Activated CD4-positive, alpha-beta T cell treated with anti-CD3 and anti-CD28 coated beads, Interleukin-2, amount 10 ng/mL, durations not matched to agents 24 days and 14 days (primary cell): ENCODE data around the gene SURF6. TPM values are rescaled to one million over a fixed set of nuclear protein-coding genes. Genes with fewer than 3 reads are reported as not detected.

Experiments used
- DNase-seq: peaks from one replicate; pipeline ENCODE4 v3.0.0; 2022
- H3K27ac Mint-ChIP-seq: one replicate; pipeline ENCODE4 v1.8.0; 2022; ENCODE audit warnings: mild to moderate bottlenecking, mixed read lengths
- H3K27me3 Mint-ChIP-seq: one replicate; pipeline ENCODE4 v1.8.0; 2022; ENCODE audit warnings: mixed read lengths
- H3K36me3 Mint-ChIP-seq: one replicate; pipeline ENCODE4 v1.8.0; 2022; ENCODE audit warnings: low read depth, mild to moderate bottlenecking, mixed read lengths
- H3K4me1 Mint-ChIP-seq: one replicate; pipeline ENCODE4 v1.8.0; 2021; ENCODE audit warnings: mixed read lengths
- H3K4me3 Mint-ChIP-seq: one replicate; pipeline ENCODE4 v1.8.0; 2022; ENCODE audit warnings: mild to moderate bottlenecking, moderate library complexity, mixed read lengths
- H3K9me3 Mint-ChIP-seq: one replicate; pipeline ENCODE4 v1.8.0; 2021; ENCODE audit warnings: mixed read lengths
- intact Hi-C: fragments of 100-400 bp; cut with micrococcal nuclease; formaldehyde crosslinking; loops from one replicate; pipeline ENCODE4 v1.15.1; 2023
- total RNA-seq: library from RNA; stranded (reverse); gene quantifications from 2 replicates; pipeline ENCODE4 v1.2.3, GENCODE V29; 2022

SURF6 gene
- total RNA-seq, 1 donor from 2014 or later = 27.4 TPM

DNA sequence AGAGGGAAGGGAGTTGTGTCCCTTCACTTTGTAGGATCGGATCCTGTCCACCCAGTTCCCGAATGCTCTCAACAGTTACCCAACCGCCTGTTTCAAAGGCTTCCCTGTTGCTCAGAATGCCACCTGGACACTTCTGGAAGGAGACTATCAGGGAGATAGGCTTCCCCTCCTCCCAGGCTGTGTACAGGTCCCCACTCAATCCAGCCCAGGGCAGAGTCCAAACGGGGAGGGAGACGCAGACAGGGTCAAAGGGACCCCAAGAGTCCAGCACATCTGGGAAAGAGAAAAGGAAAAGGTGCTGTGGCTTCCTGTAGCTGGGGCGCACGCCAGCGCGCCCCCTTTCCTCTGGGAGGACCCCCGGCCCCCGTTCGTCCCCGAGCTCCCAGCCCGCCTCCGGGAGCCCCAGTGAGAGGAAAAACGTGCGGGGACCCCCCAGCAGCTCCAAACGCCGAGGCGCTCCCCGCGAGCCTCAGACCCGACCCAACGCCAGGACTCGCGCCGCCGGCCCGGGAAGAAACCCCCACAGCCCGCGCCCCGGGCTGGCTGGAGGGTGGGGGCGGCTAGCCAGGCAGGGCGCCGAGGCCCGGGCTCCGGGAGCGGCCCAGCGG lies 39.2 kb upstream of the SURF6 start:
- peak; percentile 76 for DNase-seq
- intact Hi-C loops = no loop called here
- Mint-ChIP-seq H3K36me3 (peaks cover 43% of the 10 kb centered on the region), H3K9me3 (no peaks in the 10 kb centered on the region), H3K4me1 (peaks cover 49% of the 10 kb centered on the region), H3K4me3 (peak overlapping the region; percentile 99), H3K27me3 (peaks cover 7% of the 10 kb centered on the region), H3K27ac (peak overlapping the region; percentile 97)

DNA sequence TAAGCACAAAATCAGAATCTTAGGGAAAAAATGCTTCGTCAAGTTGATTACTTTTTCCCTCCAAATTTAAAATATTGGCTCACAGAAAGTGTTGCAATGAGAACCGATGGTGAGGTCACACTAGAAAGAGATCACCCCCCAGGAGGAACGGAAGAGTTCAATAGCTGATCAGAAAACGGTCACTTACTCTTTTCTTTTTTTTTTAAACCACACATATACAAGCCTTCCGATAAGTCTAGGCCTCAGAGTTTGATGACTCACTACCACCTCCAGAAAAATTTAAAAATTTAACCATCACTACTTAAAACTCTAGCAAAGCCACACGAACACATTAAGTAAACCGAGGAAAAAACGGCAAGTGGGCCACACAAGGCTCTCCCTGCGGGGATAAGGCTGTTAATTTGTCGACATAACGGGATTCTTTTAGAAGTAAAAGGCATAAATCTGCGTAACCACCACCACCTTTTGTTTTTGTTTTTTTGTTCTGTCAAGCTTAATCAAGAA lies 38.7 kb upstream of the SURF6 start:
- no peaks in the 10 kb centered on the region for H3K9me3 Mint-ChIP-seq
- peak; percentile 74 for DNase-seq
- peak overlapping the region; percentile 97 for H3K27ac Mint-ChIP-seq
- H3K27me3 Mint-ChIP-seq = peaks cover 7% of the 10 kb centered on the region
- H3K36me3 Mint-ChIP-seq = peaks cover 49% of the 10 kb centered on the region
- intact Hi-C loops = loop anchor here (5.0 kb wide), 2 partner anchors 187 to 227 kb away; no protein-coding TSS in a partner anchor
- H3K4me1 Mint-ChIP-seq = peaks cover 54% of the 10 kb centered on the region
- peak overlapping the region; percentile 99 for H3K4me3 Mint-ChIP-seq

DNA sequence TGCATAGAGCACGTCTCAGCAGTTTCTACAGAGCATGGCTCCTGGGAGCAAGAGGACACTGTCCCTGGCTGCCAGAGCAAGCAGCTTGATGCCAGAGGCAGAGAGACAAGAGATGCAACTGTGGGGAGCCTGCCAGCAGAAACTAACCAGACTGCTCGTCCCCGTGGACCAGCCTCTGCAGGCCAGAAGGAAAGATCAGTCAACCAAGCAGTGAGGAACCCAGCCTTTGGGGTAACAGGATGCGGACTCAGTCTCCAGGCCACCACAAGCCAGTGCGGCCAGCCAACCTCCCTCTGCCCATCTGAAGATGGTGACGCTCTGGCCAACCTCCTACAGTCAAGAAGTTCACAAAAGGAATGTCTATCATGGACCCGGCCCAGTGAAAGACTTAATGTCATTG lies 36.2 kb upstream of the SURF6 start:
- Mint-ChIP-seq H3K9me3 (no peaks in the 10 kb centered on the region), H3K27ac (peak overlapping the region; percentile 94), H3K27me3 (peaks cover 2% of the 10 kb centered on the region), H3K4me1 (peaks cover 62% of the 10 kb centered on the region), H3K4me3 (peak overlapping the region; percentile 84), H3K36me3 (peaks cover 64% of the 10 kb centered on the region)
- intact Hi-C loops = loop anchor here (5.0 kb wide), 2 partner anchors 185 to 225 kb away; no protein-coding TSS in a partner anchor
- peak; percentile 62 for DNase-seq

DNA sequence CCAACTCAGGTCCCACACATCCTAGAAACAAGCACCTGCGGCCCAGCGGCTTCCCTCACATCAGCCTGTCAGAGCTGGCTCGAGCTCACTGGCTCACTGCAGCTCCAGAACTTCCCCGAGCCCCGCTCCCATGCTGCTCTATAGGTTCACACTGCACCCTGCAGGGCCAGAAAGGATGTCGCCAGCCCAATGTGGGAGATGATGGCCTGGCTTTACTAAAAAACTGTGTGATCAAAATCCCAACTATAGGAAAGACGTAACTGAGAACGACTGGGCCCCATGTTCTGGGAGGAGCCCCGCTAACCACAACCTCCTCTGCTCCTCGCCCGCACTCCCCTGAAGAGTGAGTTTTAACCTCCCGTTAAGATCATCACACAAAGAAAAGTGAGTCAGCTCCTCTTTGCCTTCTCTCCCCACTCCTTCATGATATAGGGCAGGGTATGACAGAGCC lies 35.3 kb upstream of the SURF6 start:
- H3K9me3 Mint-ChIP-seq = no peaks in the 10 kb centered on the region
- intact Hi-C loops = loop anchor here (1.0 to 5.0 kb wide), 6 partner anchors 15 to 224 kb away; partner anchors contain the start of genes MED22, RPL7A, SURF1 and SURF2
- peaks cover 62% of the 10 kb centered on the region for H3K4me1 Mint-ChIP-seq
- H3K27me3 Mint-ChIP-seq = peaks cover 2% of the 10 kb centered on the region
- peaks cover 70% of the 10 kb centered on the region for H3K36me3 Mint-ChIP-seq
- DNase-seq = peak; percentile 87
- H3K4me3 Mint-ChIP-seq = peak overlapping the region; percentile 84
- H3K27ac Mint-ChIP-seq = peak overlapping the region; percentile 94

DNA sequence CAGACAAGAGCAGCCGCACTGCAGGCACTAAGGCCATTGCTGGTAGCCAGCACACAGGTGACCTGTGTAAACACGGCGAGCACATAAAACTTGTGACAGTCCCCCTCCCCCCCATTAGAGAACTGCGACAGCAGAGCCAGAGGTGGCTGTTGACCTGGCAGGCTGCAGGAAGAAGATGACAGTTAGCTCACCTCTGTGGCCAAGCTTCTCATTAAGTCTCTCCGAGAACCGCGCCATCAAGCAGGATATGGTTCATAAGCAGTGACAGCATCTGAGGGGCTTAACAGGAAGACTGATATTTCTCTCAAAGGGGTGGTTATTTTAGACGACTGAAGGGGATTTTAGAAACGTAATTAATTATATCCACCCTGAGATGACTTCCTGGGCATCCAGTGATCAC lies 34.7 kb upstream of the SURF6 start:
- H3K27ac Mint-ChIP-seq = peak overlapping the region; percentile 94
- H3K9me3 Mint-ChIP-seq = no peaks in the 10 kb centered on the region
- H3K27me3 Mint-ChIP-seq = peaks cover 2% of the 10 kb centered on the region
- intact Hi-C loops = loop anchor here (1.0 to 5.0 kb wide), 6 partner anchors 14 to 223 kb away; partner anchors contain the start of genes MED22, RPL7A, SURF1 and SURF2
- peak; percentile 80 for DNase-seq
- H3K4me3 Mint-ChIP-seq = peak overlapping the region; percentile 84
- H3K4me1 Mint-ChIP-seq = peaks cover 62% of the 10 kb centered on the region
- peaks cover 76% of the 10 kb centered on the region for H3K36me3 Mint-ChIP-seq

DNA sequence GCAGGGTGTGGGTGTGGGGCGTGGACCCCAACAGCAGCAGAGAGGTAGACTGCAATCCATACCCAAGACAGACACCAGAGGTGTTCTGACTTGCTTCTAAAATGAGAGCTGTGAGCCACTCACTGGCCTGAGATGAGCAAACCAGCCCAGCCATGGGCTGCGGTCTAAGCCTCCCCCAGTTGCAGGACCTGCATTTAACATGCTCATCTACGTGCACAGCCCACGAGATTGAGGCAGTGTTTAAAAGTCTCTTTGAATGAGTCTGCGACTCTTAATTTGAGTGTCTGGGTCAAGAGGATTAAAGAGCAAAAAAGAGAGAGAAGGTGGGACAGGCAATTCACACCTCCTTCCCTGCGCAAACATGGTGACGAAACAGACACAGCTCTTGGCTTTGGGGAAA lies 33.9 kb upstream of the SURF6 start:
- H3K4me3 Mint-ChIP-seq = peak overlapping the region; percentile 84
- peaks cover 59% of the 10 kb centered on the region for H3K4me1 Mint-ChIP-seq
- DNase-seq = no peak
- intact Hi-C loops = loop anchor here (2.0 to 5.0 kb wide), 3 partner anchors 91 to 223 kb away; no protein-coding TSS in a partner anchor
- H3K27me3 Mint-ChIP-seq = peaks cover 2% of the 10 kb centered on the region
- peaks cover 80% of the 10 kb centered on the region for H3K36me3 Mint-ChIP-seq
- H3K27ac Mint-ChIP-seq = peak overlapping the region; percentile 94
- H3K9me3 Mint-ChIP-seq = no peaks in the 10 kb centered on the region

DNA sequence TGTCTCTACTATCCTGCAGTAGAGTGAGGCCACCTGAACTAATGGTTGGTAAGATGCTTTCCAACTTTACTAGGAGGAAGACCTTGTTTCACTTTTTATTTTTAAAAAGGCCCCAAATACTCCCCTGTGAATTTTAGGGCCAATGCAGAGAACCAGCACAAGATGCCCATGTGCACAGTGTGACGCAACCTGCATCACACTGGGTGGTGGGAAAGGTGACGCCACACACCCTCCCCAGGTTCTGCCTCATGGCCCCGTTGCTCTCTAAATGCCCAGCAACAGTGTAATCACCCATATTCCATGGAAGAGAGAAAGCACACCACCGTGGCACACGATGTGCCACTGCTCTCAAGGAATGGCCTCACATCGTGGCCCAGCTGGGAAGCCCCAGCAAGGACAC lies 33.4 kb upstream of the SURF6 start:
- DNase-seq = no peak
- peak overlapping the region; percentile 84 for H3K4me3 Mint-ChIP-seq
- peaks cover 55% of the 10 kb centered on the region for H3K4me1 Mint-ChIP-seq
- H3K36me3 Mint-ChIP-seq = peaks cover 75% of the 10 kb centered on the region
- intact Hi-C loops = no loop called here
- H3K27me3 Mint-ChIP-seq = no peaks in the 10 kb centered on the region
- H3K9me3 Mint-ChIP-seq = no peaks in the 10 kb centered on the region
- H3K27ac Mint-ChIP-seq = peak overlapping the region; percentile 94

DNA sequence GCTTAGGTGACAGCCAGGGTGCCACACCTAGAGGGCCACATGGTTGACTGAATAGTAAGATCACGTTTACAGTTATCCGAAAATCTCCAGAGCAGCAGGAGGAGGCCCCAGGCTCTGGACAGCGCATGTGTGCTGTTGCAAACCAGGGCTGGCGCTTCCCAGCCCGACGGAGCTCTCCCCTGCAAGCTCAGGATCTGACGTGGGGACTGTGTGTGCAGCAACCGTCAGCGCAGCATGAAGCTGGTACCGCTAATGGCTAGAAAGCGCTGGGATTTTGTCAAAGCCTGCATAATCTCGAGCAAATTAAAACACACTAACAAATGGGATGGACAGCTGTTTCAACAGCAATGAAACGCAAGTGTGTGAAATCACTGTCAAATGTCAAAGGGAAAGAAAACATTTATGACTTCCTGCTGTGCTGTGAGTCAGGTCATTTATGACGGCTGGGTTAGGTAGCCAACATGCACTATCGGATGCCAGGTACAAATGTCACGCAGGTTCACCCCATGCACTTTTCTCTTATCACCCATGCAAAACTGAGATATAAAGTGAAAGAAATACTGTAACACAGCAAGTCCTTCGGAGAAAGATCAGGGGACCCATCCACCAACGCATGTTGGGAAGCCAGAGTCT lies 32.4 kb upstream of the SURF6 start:
- no peak for DNase-seq
- intact Hi-C loops = no loop called here
- H3K36me3 Mint-ChIP-seq = peaks cover 80% of the 10 kb centered on the region
- peak overlapping the region; percentile 22 for H3K4me3 Mint-ChIP-seq
- no peaks in the 10 kb centered on the region for H3K27me3 Mint-ChIP-seq
- no peaks in the 10 kb centered on the region for H3K9me3 Mint-ChIP-seq
- peak overlapping the region; percentile 94 for H3K27ac Mint-ChIP-seq
- peaks cover 52% of the 10 kb centered on the region for H3K4me1 Mint-ChIP-seq

DNA sequence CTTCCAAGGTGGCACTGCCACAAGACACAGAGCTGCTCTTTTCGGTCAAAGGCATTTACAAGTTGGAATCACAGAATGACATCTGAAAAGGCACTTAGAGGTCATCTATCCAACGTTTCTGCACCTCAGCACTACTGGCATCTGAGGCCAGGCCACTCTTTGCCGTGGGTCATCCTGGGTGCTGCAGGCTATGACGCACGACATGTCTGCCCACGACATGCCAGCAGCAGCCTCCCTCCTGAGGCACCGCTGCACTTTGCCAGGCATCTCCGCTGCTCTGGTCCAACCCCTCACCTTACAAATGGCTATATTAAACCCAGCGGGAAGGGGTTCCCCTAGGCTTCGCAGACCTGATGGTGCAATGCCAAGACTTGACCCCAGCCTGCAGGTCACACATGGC lies 31.8 kb upstream of the SURF6 start:
- DNase-seq = no peak
- Mint-ChIP-seq H3K9me3 (no peaks in the 10 kb centered on the region), H3K4me3 (no peak overlapping the region), H3K4me1 (peaks cover 46% of the 10 kb centered on the region), H3K36me3 (peaks cover 80% of the 10 kb centered on the region), H3K27me3 (no peaks in the 10 kb centered on the region), H3K27ac (no peak overlapping the region)
- intact Hi-C loops = no loop called here

DNA sequence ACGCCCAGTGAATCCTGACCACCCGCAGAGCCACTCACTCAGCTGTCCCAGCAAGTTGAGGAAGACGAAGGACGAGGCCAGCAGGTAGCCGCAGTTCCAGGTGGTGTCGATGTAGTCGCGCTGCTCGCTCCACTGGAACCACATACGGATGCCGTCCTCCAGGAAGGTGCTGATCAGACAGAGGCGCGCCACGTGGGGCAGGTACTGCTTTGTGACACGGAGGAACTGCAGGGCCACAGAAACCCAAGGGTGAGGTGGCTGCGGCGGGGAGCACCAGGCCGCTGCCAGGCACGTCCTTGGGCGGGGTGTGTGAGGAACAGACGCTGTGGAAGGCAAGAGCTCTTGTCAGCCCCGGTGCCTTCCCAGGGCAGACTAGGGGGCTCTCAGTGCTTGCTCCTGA lies 31.2 kb upstream of the SURF6 start:
- intact Hi-C loops = no loop called here

DNA sequence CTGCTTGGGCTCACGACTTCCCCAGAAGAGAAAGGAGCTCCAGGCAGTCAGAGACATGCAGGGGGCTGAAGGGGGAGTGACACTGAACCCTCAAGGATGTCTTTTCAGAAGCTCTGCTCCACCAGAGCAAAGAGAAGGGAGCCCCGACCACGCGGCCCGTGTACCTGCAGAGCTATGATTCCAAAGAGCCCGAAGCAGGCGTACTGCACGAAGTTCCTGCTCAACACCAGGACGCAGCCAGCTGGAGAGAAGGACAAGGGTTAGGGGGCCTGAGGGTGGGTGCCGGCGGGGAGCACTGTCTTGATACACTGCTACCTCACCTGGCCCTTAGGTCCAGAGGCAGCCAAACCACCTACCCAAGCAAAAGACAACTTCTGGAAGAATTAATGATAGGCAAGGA lies 30.4 kb upstream of the SURF6 start:
- no peak for DNase-seq
- intact Hi-C loops = no loop called here
- Mint-ChIP-seq H3K9me3 (no peaks in the 10 kb centered on the region), H3K27ac (no peak overlapping the region), H3K36me3 (peaks cover 78% of the 10 kb centered on the region), H3K4me1 (peaks cover 40% of the 10 kb centered on the region), H3K4me3 (no peak overlapping the region), H3K27me3 (no peaks in the 10 kb centered on the region)

More for the DNA sequence above, 31.2 kb upstream of the SURF6 start:
- Mint-ChIP-seq H3K27me3 (no peaks in the 10 kb centered on the region), H3K4me3 (no peak overlapping the region), H3K27ac (no peak overlapping the region), H3K36me3 (peaks cover 78% of the 10 kb centered on the region), H3K9me3 (no peaks in the 10 kb centered on the region), H3K4me1 (peaks cover 41% of the 10 kb centered on the region)
- no peak for DNase-seq

DNA sequence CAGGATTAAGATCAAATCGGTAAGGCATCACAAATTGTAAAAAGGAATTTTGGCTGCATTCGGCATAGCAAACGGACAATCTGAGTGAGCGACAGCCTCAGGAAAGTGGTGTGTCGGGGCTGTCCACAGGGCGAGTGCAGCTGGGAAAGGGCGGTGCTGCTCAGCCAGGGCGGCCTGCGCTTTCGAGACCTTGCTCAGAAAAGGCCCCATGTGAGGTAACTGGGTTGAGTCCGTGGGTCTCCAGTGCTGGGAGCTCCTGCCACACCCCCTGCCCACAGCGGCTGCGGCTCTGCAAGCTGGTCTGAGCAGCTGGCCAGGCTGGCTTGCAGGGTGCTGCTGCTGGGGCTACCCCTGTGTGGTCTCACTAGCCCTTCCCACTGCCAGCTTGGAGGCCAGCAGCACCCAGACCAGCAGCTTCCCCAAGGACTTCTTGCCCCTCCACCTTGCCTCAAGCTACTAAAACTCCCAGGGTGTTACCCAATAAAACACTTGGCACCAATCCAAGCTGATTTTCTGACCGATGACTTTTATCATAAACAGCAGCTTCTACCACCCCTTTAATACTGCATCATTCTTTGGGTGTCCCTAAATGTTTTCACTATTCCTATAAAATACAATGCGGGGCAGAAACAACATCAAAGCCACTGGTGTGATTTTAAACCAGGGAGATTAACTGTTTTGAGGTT lies 26.5 kb upstream of the SURF6 start:
- intact Hi-C loops = no loop called here
- H3K36me3 Mint-ChIP-seq = peaks cover 73% of the 10 kb centered on the region
- H3K9me3 Mint-ChIP-seq = no peaks in the 10 kb centered on the region
- no peak overlapping the region for H3K4me3 Mint-ChIP-seq
- no peak for DNase-seq
- peaks cover 35% of the 10 kb centered on the region for H3K4me1 Mint-ChIP-seq
- H3K27me3 Mint-ChIP-seq = no peaks in the 10 kb centered on the region
- peak overlapping the region; percentile 28 for H3K27ac Mint-ChIP-seq

DNA sequence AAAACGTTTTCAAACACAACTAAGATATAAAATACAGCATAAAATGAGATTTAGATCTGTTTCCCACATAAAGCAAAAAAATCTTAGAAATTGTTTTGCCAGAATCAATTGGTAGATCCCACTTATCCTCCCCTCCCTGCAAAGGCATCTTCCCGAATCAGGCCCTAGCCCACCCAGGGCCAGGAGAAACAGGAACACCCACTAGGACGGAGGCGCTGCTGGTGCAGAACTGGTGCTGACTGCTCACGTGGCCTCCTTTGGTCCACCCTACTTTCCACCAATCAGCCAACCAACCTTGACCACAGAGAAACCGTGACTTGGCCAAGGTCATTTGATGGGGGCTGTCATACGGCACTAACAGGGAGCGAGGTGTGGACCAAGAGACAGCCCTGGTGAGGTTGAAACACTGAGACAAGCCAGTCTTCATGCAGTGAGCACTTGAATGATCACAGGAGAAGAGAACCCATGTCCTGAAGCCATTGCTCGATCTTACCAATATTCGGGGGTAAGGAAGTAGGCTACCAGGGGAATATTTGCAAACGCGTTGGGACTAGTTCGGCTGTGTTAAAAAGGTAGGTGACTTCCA lies 25.6 kb upstream of the SURF6 start:
- Mint-ChIP-seq H3K9me3 (no peaks in the 10 kb centered on the region), H3K4me1 (peaks cover 35% of the 10 kb centered on the region), H3K36me3 (peaks cover 68% of the 10 kb centered on the region), H3K4me3 (no peak overlapping the region), H3K27me3 (no peaks in the 10 kb centered on the region), H3K27ac (peak overlapping the region; percentile 76)
- intact Hi-C loops = no loop called here
- DNase-seq = no peak
